ENCODE results near the gene HHLA2. TPM values are rescaled to one million over a fixed set of nuclear protein-coding genes. Genes with fewer than 3 reads are reported as not detected.

HHLA2 gene
- polyA plus RNA-seq, 3 donors = 0.13 TPM; not detected in 2

DNA sequence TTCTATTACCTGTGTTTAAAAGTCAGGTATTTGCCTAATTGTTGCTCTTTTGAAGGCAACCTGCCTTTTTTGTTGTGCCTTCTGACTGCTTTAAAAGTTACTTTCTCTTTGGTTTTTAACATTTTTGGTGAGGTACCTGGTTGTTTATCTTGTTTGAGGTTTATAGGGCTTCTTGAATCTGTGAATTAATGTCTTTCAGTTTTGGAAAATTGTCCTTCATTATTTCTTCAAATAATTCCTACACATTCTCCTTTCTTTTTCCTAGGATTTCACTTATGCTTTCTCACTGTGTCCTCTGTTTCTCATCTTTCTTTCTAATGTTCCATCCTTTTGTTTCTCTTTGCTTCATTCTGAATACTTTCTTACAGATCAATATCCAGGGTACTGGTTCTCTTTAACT, 30.8 kb downstream of the HHLA2 start:
- intact Hi-C loops (cut with micrococcal nuclease) = no loop called here
- peaks cover 0 to 3% of the 10 kb centered on the region in 2 donors for H3K36me3 Mint-ChIP-seq
- TF ChIP-seq, protein P1, sequence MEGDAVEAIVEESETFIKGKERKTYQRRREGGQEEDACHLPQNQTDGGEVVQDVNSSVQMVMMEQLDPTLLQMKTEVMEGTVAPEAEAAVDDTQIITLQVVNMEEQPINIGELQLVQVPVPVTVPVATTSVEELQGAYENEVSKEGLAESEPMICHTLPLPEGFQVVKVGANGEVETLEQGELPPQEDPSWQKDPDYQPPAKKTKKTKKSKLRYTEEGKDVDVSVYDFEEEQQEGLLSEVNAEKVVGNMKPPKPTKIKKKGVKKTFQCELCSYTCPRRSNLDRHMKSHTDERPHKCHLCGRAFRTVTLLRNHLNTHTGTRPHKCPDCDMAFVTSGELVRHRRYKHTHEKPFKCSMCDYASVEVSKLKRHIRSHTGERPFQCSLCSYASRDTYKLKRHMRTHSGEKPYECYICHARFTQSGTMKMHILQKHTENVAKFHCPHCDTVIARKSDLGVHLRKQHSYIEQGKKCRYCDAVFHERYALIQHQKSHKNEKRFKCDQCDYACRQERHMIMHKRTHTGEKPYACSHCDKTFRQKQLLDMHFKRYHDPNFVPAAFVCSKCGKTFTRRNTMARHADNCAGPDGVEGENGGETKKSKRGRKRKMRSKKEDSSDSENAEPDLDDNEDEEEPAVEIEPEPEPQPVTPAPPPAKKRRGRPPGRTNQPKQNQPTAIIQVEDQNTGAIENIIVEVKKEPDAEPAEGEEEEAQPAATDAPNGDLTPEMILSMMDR (IDR thresholded peaks at IDR 0.05) = no peak
- no peak overlapping the region for H3K4me3 Mint-ChIP-seq
- H3K27me3 ChIP-seq (ENCODE audit: control insufficient read depth in 2 of 2, insufficient read depth in 2 of 2, low read length in 2 of 2) = no peaks in the 10 kb centered on the region
- no peaks in the 10 kb centered on the region for H3K4me1 ChIP-seq (ENCODE audit: control insufficient read depth in 1 of 2, insufficient read depth in 2 of 2, low read length in 2 of 2)
- H3K27ac ChIP-seq (ENCODE audit: low read depth in 1 of 2, low read length in 2 of 2) = no peak overlapping the region
- no peak overlapping the region for H3K4me2 ChIP-seq (replicated peaks; ENCODE audit: extremely low read depth, low read length, poor library complexity, severe bottlenecking)
- no peaks in the 10 kb centered on the region for H3K79me2 ChIP-seq (ENCODE audit: insufficient read depth, low read length)
- no peak overlapping the region for H3K27ac Mint-ChIP-seq
- H3K27me3 Mint-ChIP-seq (ENCODE audit: low read depth in 3 of 3) = no peaks in the 10 kb centered on the region
- peaks cover 6 to 14% (median 8%) of the 10 kb centered on the region in 7 donors for H3K9me3 Mint-ChIP-seq
- no peaks in the 10 kb centered on the region for H3K36me3 ChIP-seq (replicated peaks in 1 of 2; ENCODE audit: control insufficient read depth in 1 of 2, insufficient read depth in 2 of 2, low read length in 2 of 2)
- no peak overlapping the region for H3K9ac ChIP-seq (ENCODE audit: insufficient read depth, low read length, poor library complexity, severe bottlenecking)
- no peaks in the 10 kb centered on the region for H3K4me1 Mint-ChIP-seq
- H4K20me1 ChIP-seq (ENCODE audit: insufficient read depth, low read length) = no peaks in the 10 kb centered on the region
- DNase-seq = no peak
- no peak overlapping the region for H3K4me3 ChIP-seq (replicated peaks in 1 of 3; ENCODE audit: low read depth in 2 of 3, low read length in 3 of 3)
- H2AFZ ChIP-seq (ENCODE audit: insufficient read depth, low read depth, low read length, poor library complexity, severe bottlenecking) = no peak overlapping the region
- H3K9me3 ChIP-seq (replicated peaks in 1 of 2; ENCODE audit: control insufficient read depth in 1 of 2, insufficient read depth in 1 of 2, low read length in 2 of 2) = no peaks in the 10 kb centered on the region

DNA sequence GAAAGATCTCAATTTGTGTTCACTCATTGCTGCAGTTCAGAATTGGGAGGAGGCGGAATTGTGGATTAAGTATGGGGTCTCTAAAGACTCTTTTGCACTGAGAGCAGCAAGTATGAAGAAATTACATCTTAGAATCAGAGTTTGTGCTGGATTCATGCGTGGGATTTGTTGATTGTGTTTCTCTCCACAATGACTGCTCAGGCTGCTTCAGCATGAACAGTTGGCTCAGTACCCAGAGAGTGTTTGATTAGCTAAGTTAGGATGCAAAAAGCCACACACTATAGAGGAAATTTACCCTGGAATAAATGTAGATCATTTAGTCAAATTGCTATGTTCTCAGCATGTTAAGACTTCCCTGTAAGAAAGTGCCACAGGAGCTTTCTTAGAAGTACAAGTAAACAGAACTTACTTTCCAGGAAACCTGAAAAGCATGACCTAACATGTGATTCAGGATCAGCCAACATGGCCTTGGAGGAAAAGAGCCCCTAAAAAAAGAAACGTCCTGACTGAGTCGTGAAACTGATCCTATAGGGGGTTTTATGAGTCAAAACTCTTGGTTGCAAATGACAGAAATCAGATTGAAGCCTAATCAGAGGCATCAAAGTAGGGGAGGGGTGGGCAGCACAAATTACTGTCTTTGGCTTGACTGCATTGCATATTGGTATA, 32.6 kb downstream of the HHLA2 start:
- Histone ChIP-seq H3K9me3 (replicated peaks in 1 of 2; ENCODE audit: control insufficient read depth in 1 of 2, insufficient read depth in 1 of 2, low read length in 2 of 2) (no peaks in the 10 kb centered on the region), H3K4me2 (replicated peaks; ENCODE audit: extremely low read depth, low read length, poor library complexity, severe bottlenecking) (no peak overlapping the region), H3K79me2 (ENCODE audit: insufficient read depth, low read length) (no peaks in the 10 kb centered on the region), H3K4me3 (replicated peaks in 1 of 3; ENCODE audit: low read depth in 2 of 3, low read length in 3 of 3) (no peak overlapping the region), H3K27me3 (ENCODE audit: control insufficient read depth in 2 of 2, insufficient read depth in 2 of 2, low read length in 2 of 2) (no peaks in the 10 kb centered on the region), H3K27ac (ENCODE audit: low read depth in 1 of 2, low read length in 2 of 2) (no peak overlapping the region), H3K4me1 (ENCODE audit: control insufficient read depth in 1 of 2, insufficient read depth in 2 of 2, low read length in 2 of 2) (no peaks in the 10 kb centered on the region), H3K36me3 (replicated peaks in 1 of 2; ENCODE audit: control insufficient read depth in 1 of 2, insufficient read depth in 2 of 2, low read length in 2 of 2) (no peaks in the 10 kb centered on the region), H4K20me1 (ENCODE audit: insufficient read depth, low read length) (no peaks in the 10 kb centered on the region), H2AFZ (ENCODE audit: insufficient read depth, low read depth, low read length, poor library complexity, severe bottlenecking) (no peak overlapping the region), H3K9ac (ENCODE audit: insufficient read depth, low read length, poor library complexity, severe bottlenecking) (no peak overlapping the region)
- peaks cover 6 to 14% (median 8%) of the 10 kb centered on the region in 7 donors for H3K9me3 Mint-ChIP-seq
- no peak overlapping the region for H3K4me3 Mint-ChIP-seq
- whole genome bisulfite sequencing (ENCODE audit: insufficient coverage) = 43% methylated on average over 3 of the region's 4 CpGs
- peaks cover 0 to 3% of the 10 kb centered on the region in 2 donors for H3K36me3 Mint-ChIP-seq
- H3K27me3 Mint-ChIP-seq (ENCODE audit: low read depth in 3 of 3) = no peaks in the 10 kb centered on the region
- no peaks in the 10 kb centered on the region for H3K4me1 Mint-ChIP-seq
- intact Hi-C loops (cut with micrococcal nuclease) = no loop called here
- DNase-seq = no peak
- H3K27ac Mint-ChIP-seq = no peak overlapping the region
- TF ChIP-seq, protein P1 (IDR thresholded peaks at IDR 0.05) = no peak
